ENCODE results near the gene SPRR2B.
"Not testable (repeated sequence)": the region's sequence is repeated elsewhere in the genome, so short reads cannot be mapped to it uniquely, and the experiment has no call there.

The SPRR2B gene

DNA sequence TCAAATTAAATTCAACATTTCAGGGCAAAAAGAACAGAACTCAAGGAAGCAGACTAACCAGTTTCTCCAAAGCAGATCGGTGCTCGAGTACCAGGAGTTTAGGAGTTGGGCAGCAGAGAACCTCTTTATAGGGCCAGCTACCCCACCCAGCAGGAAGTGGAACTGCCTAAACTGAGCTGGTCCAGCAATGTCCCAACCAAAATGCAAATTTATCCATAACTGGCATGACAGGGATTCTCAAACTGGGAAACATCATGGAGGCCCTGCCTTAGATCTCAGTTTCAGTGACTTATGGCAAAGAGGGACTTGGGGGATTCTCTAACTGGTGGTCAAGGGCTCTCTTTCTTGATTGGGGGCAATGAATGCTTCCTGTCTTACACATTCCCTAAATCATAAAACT lies at the start of gene SPRR2B:
SPRR2B (minus strand) TSS at position 101 of the 400 bp plus-strand sequence. CDS start 772 bp downstream, outside the sequence.
- Mint-ChIP-seq H3K9me3 (no peaks in the 10 kb centered on the region), H3K36me3 (ENCODE audit: low read depth) (no peaks in the 10 kb centered on the region), H3K4me3 (no peak within 1 kb of the TSS), H3K27me3 (peaks cover 23% of the 10 kb centered on the region), H3K4me1 (ENCODE audit: low read depth) (no peaks in the 10 kb centered on the region), H3K27ac (no peak within 1 kb of the TSS)
- no peak for DNase-seq

DNA sequence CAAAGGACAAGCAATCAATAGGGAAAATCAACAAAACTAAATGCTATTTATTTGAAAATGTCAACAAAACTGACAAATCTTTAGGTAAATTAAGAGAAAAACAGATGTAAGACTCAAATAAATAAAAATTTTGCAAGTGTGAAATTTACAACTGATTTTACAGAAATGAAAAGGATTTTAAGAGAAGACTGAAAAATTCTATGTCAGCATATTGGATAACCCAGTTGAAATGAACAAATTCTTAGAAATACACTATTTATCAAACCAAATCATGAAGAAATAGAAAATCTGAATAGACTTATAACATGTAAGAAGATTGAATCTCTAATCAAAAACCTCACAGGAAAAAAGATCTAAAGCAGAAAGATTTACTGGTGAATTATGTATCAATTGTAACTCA lies 49.5 kb upstream of the SPRR2B start:
- no peak overlapping the region for H3K4me3 Mint-ChIP-seq
- no peak for DNase-seq
- H3K4me1 Mint-ChIP-seq (ENCODE audit: low read depth), result no peaks in the 10 kb centered on the region
- peaks cover 15% of the 10 kb centered on the region for H3K9me3 Mint-ChIP-seq
- no peaks in the 10 kb centered on the region for H3K36me3 Mint-ChIP-seq (ENCODE audit: low read depth)
- H3K27ac Mint-ChIP-seq, result no peak overlapping the region
- peaks cover 23% of the 10 kb centered on the region for H3K27me3 Mint-ChIP-seq

- Mint-ChIP-seq H3K27me3 (peaks cover 31% of the 10 kb centered on the region), H3K36me3 (ENCODE audit: low read depth) (no peaks in the 10 kb centered on the region), H3K4me1 (ENCODE audit: low read depth) (no peaks in the 10 kb centered on the region), H3K9me3 (peaks cover 6% of the 10 kb centered on the region), H3K27ac (no peak overlapping the region), H3K4me3 (no peak overlapping the region)
- DNase-seq, result no peak
Observed at GRCh38 chr1:153119491-153119971, 48.1 kb upstream of the SPRR2B start.

- H3K27me3 Mint-ChIP-seq, result peaks cover 32% of the 10 kb centered on the region
- not testable (repeated sequence) for H3K9me3 Mint-ChIP-seq; H3K4me3 Mint-ChIP-seq; H3K27ac Mint-ChIP-seq; DNase-seq; H3K4me1 Mint-ChIP-seq (ENCODE audit: low read depth); H3K36me3 Mint-ChIP-seq (ENCODE audit: low read depth)
Observed at GRCh38 chr1:153115264-153115663, 43.9 kb upstream of the SPRR2B start.

- H3K9me3 Mint-ChIP-seq, result no peaks in the 10 kb centered on the region
- H3K4me3 Mint-ChIP-seq, result no peak within 1 kb of the TSS
- peaks cover 27% of the 10 kb centered on the region for H3K27me3 Mint-ChIP-seq
- no peaks in the 10 kb centered on the region for H3K4me1 Mint-ChIP-seq (ENCODE audit: low read depth)
- H3K27ac Mint-ChIP-seq, result no peak within 1 kb of the TSS
- DNase-seq, result no peak
- H3K36me3 Mint-ChIP-seq (ENCODE audit: low read depth), result no peaks in the 10 kb centered on the region
Observed at GRCh38 chr1:153113416-153113815, 42.0 kb upstream of the SPRR2B start, which contains the start of gene SPRR2F. SPRR2F (minus strand) TSS chr1:153113516; CDS start chr1:153112733, 783 bp downstream.

DNA sequence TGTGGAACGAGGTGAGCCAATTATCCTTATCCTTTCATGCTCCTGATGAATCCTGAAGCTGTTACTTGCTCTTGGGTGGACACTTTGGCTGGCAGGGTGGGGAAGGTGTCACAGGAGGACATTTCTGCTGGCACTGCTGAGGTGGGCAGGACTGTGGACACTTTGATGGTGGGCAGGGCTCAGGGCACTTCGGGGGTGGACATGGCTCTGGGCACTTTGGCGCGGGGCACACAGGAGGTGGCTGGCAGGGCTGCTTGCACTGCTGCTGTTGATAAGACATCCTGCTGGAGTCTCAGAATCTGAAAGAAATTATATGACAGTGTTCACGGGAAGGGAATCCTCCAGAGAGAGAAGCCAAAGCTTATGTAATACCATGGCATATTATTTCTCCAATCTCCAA lies 41.0 kb upstream of the SPRR2B start:
- H3K4me1 Mint-ChIP-seq (ENCODE audit: low read depth); H3K27ac Mint-ChIP-seq: not testable (repeated sequence)
- peaks cover 23% of the 10 kb centered on the region for H3K27me3 Mint-ChIP-seq

DNA sequence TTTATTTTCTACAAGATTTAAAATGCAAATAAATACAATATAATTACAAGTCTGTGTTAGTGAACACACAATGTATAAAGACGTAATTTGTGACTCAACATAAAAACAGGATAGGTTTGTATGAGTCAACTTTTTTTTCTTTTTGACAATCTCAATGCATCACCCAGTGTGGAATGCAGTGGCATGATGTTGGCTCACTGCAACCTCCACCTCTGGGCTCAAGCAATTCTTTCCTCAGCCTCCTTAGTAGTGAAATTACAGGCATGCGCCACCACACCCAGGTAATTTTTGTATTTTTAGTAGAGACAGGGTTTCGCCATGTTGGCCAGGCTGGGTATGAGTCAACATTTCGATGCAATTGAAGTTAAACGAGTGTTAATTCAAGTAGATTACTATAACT lies 28.8 kb upstream of the SPRR2B start:
- Mint-ChIP-seq H3K9me3 (no peaks in the 10 kb centered on the region), H3K27ac (no peak overlapping the region), H3K27me3 (peaks cover 29% of the 10 kb centered on the region), H3K36me3 (ENCODE audit: low read depth) (no peaks in the 10 kb centered on the region), H3K4me3 (no peak overlapping the region), H3K4me1 (ENCODE audit: low read depth) (no peaks in the 10 kb centered on the region)
- DNase-seq, result no peak

More for the DNA sequence above, 41.0 kb upstream of the SPRR2B start:
- not testable (repeated sequence) for DNase-seq; H3K36me3 Mint-ChIP-seq (ENCODE audit: low read depth); H3K9me3 Mint-ChIP-seq; H3K4me3 Mint-ChIP-seq

- Mint-ChIP-seq H3K4me1 (ENCODE audit: low read depth) (no peaks in the 10 kb centered on the region), H3K36me3 (ENCODE audit: low read depth) (no peaks in the 10 kb centered on the region), H3K27ac (no peak overlapping the region), H3K9me3 (no peaks in the 10 kb centered on the region), H3K27me3 (peaks cover 30% of the 10 kb centered on the region), H3K4me3 (no peak overlapping the region)
- no peak for DNase-seq
Observed at GRCh38 chr1:153099461-153100045, 28.1 kb upstream of the SPRR2B start.

- Mint-ChIP-seq H3K27ac (no peak overlapping the region), H3K4me3 (no peak overlapping the region), H3K27me3 (peaks cover 23% of the 10 kb centered on the region), H3K4me1 (ENCODE audit: low read depth) (no peaks in the 10 kb centered on the region), H3K36me3 (ENCODE audit: low read depth) (no peaks in the 10 kb centered on the region), H3K9me3 (no peaks in the 10 kb centered on the region)
- no peak for DNase-seq
Observed at GRCh38 chr1:153095764-153096163, 24.4 kb upstream of the SPRR2B start.

DNA sequence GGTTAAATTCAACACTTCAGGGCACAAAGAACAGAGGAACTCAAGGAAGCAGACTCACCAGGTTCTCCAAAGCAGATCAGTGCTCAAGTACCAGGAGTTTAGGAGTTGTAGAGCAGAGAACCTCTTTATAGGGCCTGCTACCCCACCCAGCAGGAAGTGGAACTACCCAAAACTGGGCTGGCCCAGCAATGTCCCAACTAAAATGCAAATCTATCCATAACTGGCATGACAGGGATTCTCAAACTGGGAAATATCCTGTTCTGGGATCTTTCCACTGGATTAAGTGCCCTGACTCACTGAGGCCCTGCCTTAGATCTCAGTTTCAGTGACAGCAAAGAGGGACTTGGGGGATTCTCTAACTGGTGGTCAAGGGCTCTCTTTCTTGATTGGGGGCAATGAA lies 23.0 kb upstream of the SPRR2B start, which contains the start of gene SPRR2E:
SPRR2E (minus strand) TSS at position 101 of the 400 bp plus-strand sequence. CDS start 775 bp downstream, outside the sequence.
- no peak within 1 kb of the TSS for H3K4me3 Mint-ChIP-seq
- no peak for DNase-seq
- no peaks in the 10 kb centered on the region for H3K9me3 Mint-ChIP-seq
- H3K27me3 Mint-ChIP-seq, result peaks cover 21% of the 10 kb centered on the region
- H3K36me3 Mint-ChIP-seq (ENCODE audit: low read depth), result no peaks in the 10 kb centered on the region
- no peaks in the 10 kb centered on the region for H3K4me1 Mint-ChIP-seq (ENCODE audit: low read depth)
- no peak within 1 kb of the TSS for H3K27ac Mint-ChIP-seq

- H3K4me1 Mint-ChIP-seq (ENCODE audit: low read depth), result no peaks in the 10 kb centered on the region
- no peaks in the 10 kb centered on the region for H3K36me3 Mint-ChIP-seq (ENCODE audit: low read depth)
- no peaks in the 10 kb centered on the region for H3K9me3 Mint-ChIP-seq
- no peak for DNase-seq
- no peak overlapping the region for H3K4me3 Mint-ChIP-seq
- peaks cover 36% of the 10 kb centered on the region for H3K27me3 Mint-ChIP-seq
- no peak overlapping the region for H3K27ac Mint-ChIP-seq
Observed at GRCh38 chr1:153087652-153088051, 16.2 kb upstream of the SPRR2B start.

DNA sequence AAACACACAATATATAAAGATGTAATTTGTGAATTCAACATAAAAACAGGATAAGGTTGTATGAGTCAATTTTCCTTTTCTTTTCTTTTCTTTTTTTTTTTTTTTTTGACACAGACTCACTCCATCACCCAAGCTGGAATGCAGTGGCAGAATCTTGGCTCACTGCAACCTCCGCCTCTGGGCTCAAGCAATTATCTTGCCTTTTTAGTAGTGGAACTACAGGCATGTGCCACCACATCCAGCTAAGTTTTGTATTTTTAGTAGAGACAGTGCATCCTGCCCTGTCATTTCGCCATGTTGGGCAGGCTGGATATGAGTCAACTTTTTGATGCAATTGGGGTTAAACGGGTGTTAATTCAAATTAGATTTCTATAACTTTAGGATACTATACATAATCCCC lies 10.3 kb upstream of the SPRR2B start:
- no peak overlapping the region for H3K27ac Mint-ChIP-seq

GRCh38 chr1:153072806-153073726 lies 1.7 kb upstream of the SPRR2B start:
- DNase-seq, result no peak
- no peaks in the 10 kb centered on the region for H3K36me3 Mint-ChIP-seq (ENCODE audit: low read depth)
- no peak overlapping the region for H3K4me3 Mint-ChIP-seq
- no peaks in the 10 kb centered on the region for H3K4me1 Mint-ChIP-seq (ENCODE audit: low read depth)
- peaks cover 2% of the 10 kb centered on the region for H3K9me3 Mint-ChIP-seq
- H3K27ac Mint-ChIP-seq, result no peak overlapping the region
- peaks cover 22% of the 10 kb centered on the region for H3K27me3 Mint-ChIP-seq

More for the DNA sequence above, 10.3 kb upstream of the SPRR2B start:
- no peak overlapping the region for H3K4me3 Mint-ChIP-seq
- peaks cover 40% of the 10 kb centered on the region for H3K27me3 Mint-ChIP-seq
- H3K9me3 Mint-ChIP-seq, result peaks cover 5% of the 10 kb centered on the region
- no peak for DNase-seq
- H3K4me1 Mint-ChIP-seq (ENCODE audit: low read depth), result no peaks in the 10 kb centered on the region
- no peaks in the 10 kb centered on the region for H3K36me3 Mint-ChIP-seq (ENCODE audit: low read depth)

DNA sequence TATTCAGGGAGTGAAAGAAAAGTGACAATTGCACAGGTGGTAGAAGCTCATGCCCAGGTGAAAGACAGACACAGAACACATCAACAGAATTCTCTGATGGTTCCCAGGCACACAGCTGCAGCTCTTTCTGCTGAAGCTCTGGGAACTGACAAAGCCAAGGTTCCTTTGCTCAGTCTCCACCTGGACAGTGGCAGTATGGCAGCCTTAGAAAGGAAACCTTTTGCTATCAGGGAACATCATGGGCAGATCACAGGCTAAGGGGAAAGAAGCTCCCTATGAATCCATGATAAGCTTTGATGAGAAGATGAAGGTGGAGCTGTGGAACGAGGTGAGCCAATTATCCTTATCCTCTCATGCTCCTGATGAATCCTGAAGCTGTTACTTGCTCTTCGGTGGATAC lies 1.2 kb downstream of the SPRR2B start:
- Mint-ChIP-seq H3K27me3 (peaks cover 34% of the 10 kb centered on the region), H3K4me3 (no peak overlapping the region), H3K36me3 (ENCODE audit: low read depth) (no peaks in the 10 kb centered on the region), H3K27ac (no peak overlapping the region), H3K4me1 (ENCODE audit: low read depth) (no peaks in the 10 kb centered on the region), H3K9me3 (no peaks in the 10 kb centered on the region)
- no peak for DNase-seq

Data from activated T-cell treated with anti-CD3 and anti-CD28 coated beads, Interleukin-2, amount 50 U/mL, for 24 hours (primary cell).